Loucy (cell line): ENCODE data around the gene BACH1.

Source experiments
- H2AFZ ChIP-seq: fragments of 200-600 bp; sonication (generic); 2 replicates; pipeline ENCODE4 v1.6.0; 2016; ENCODE audit warnings: antibody characterized with exemption, mild to moderate bottlenecking, low read length, moderate library complexity
- H3F3A ChIP-seq: fragments of 200-600 bp; 2 replicates; pipeline ENCODE4 v1.6.0; 2016; ENCODE audit warnings: antibody characterized with exemption, low read depth, mild to moderate bottlenecking
- H3K27me3 ChIP-seq: fragments of 200-600 bp; sonication (generic); 2 replicates; pipeline ENCODE4 v1.6.1; 2014; ENCODE audit warnings: low read length, mild to moderate bottlenecking; ENCODE audit not compliant: insufficient read depth, poor library complexity, severe bottlenecking
- H3K36me3 ChIP-seq: fragments of 200-600 bp; sonication (generic); 2 replicates; pipeline ENCODE4 v1.6.1; 2016; ENCODE audit warnings: low read length; ENCODE audit not compliant: insufficient read depth
- H3K4me1 ChIP-seq: fragments of 200-600 bp; sonication (generic); 2 replicates; pipeline ENCODE4 v1.5.1; 2014; ENCODE audit warnings: low read length, mild to moderate bottlenecking; ENCODE audit not compliant: insufficient read depth, poor library complexity, severe bottlenecking
- H3K4me2 ChIP-seq: fragments of 200-600 bp; sonication (generic); 2 replicates; pipeline ENCODE4 v1.6.0; 2014; ENCODE audit warnings: antibody characterized with exemption, low read length, low read depth, mild to moderate bottlenecking; ENCODE audit not compliant: poor library complexity, severe bottlenecking
- H3K4me3 ChIP-seq: fragments of 200-600 bp; sonication (generic); 2 replicates; pipeline ENCODE4 v1.5.1; 2014; ENCODE audit warnings: low read length, mild to moderate bottlenecking, mixed read lengths; ENCODE audit not compliant: poor library complexity, severe bottlenecking
- H3K79me2 ChIP-seq: fragments of 200-600 bp; sonication (generic); 2 replicates; pipeline ENCODE4 v1.6.1; 2014; ENCODE audit warnings: low read length; ENCODE audit not compliant: insufficient read depth
- H3K9ac ChIP-seq: fragments of 200-600 bp; sonication (generic); 2 replicates; pipeline ENCODE4 v1.6.0; 2014; ENCODE audit warnings: mild to moderate bottlenecking, low read depth, low read length, moderate library complexity; ENCODE audit not compliant: poor library complexity, severe bottlenecking
- H3K9me2 ChIP-seq: fragments of 200-600 bp; sonication (generic); replicated peaks from 2 replicates; pipeline ENCODE4 v1.6.1; 2016; ENCODE audit warnings: low read depth, low read length, mixed read lengths
- H3K9me3 ChIP-seq: fragments of 200-600 bp; sonication (generic); 2 replicates; pipeline ENCODE4 v1.6.1; 2014; ENCODE audit warnings: mild to moderate bottlenecking, antibody characterized with exemption, low read length, low read depth; ENCODE audit not compliant: insufficient read depth
- H4K20me1 ChIP-seq: fragments of 200-600 bp; sonication (generic); 2 replicates; pipeline ENCODE4 v1.6.0; 2014; ENCODE audit warnings: antibody characterized with exemption, low read length, mild to moderate bottlenecking; ENCODE audit not compliant: insufficient read depth, poor library complexity, severe bottlenecking
- EZH2phosphoT487 ChIP-seq: fragments of 200-600 bp; IDR thresholded peaks from 2 replicates; pipeline ENCODE4 v1.6.1; 2018; ENCODE audit warnings: antibody characterized with exemption, mild to moderate bottlenecking, moderate library complexity, borderline replicate concordance
- TF ChIP-seq, protein P1 (sequence below): fragments of 200-600 bp; sonication (generic); conservative IDR thresholded peaks from 2 replicates; pipeline ENCODE4 v1.5.1; 2014; ENCODE audit warnings: mild to moderate bottlenecking, antibody characterized with exemption, low read length

Gene BACH1

DNA sequence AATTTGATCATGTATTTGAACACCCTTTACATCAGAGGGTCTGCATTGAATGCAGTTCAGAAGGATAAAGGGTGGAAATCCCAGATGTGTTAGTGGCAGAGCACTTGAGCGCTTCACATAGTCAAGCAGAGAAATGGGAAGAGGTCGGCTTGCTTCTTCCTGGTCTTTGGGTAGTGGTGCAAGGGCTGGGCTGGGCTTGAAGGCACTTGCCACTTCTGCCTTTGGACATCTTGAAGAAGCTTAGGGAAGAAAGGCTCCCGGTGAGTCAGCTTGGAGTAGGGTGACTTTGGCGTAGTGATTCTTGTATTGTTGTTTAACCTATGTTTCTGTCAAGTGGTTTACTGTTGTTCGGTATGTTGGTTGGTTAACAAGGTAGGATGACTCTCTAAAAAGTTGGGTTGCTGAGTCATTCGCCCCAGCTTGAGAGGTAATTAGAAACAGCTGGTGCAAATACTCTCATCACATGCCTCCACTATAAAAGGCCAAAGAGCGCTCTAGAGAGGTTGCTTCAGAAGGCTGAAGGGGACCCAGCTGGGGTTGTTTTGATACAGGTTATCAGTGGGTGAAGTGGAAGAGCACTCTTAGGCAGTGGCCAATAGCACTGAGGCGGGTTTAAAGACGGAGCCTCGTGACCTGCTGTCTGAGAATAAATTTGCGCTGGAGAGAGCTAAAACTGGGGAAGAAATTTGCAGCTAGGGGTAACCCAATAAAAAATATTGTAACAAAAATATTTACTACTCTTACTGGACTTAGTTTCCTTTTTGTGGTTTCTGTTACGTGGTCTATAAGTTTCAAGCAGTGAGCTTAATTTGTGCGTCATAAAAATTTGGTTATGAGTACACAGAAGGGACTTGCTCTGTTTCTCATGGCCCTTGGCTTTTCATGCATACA lies 1.4 kb downstream of the BACH1 start:
- H3K4me1 ChIP-seq = peaks cover 46% of the 10 kb centered on the region
- peak overlapping the region; percentile 87; the same call in 1 of the 2 replicates for H2AFZ ChIP-seq
- peaks cover 56% of the 10 kb centered on the region for H4K20me1 ChIP-seq

DNA sequence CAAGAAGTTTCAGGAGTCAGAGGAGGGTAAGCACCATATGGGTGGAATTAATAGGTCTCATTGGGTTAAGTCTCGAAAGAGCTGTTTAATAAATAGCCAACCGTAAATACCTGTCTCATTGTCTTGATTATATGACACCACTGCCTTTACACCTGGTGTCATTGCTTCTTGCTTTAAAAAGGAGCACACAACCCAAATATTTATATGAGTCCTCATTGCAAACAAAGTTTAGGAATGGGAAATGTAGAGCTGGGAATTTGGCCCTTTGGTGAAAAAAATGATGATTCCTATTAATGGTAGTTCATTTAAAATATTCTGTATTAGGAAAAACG lies 2.1 kb downstream of the BACH1 start:
- Histone ChIP-seq H3K36me3 (no peaks in the 10 kb centered on the region), H3K9me2 (no peaks in the 10 kb centered on the region), H2AFZ (no peak overlapping the region), H3K79me2 (peaks cover 66% of the 10 kb centered on the region), H3K4me3 (peak overlapping the region; percentile 82), H3K4me2 (peak overlapping the region; percentile 80), H3K9me3 (no peaks in the 10 kb centered on the region), H3K27me3 (no peaks in the 10 kb centered on the region), H3K9ac (peak overlapping the region; percentile 85), H4K20me1 (peaks cover 63% of the 10 kb centered on the region), H3F3A (no peaks in the 10 kb centered on the region), H3K4me1 (peaks cover 46% of the 10 kb centered on the region)
- TF ChIP-seq, protein P1, sequence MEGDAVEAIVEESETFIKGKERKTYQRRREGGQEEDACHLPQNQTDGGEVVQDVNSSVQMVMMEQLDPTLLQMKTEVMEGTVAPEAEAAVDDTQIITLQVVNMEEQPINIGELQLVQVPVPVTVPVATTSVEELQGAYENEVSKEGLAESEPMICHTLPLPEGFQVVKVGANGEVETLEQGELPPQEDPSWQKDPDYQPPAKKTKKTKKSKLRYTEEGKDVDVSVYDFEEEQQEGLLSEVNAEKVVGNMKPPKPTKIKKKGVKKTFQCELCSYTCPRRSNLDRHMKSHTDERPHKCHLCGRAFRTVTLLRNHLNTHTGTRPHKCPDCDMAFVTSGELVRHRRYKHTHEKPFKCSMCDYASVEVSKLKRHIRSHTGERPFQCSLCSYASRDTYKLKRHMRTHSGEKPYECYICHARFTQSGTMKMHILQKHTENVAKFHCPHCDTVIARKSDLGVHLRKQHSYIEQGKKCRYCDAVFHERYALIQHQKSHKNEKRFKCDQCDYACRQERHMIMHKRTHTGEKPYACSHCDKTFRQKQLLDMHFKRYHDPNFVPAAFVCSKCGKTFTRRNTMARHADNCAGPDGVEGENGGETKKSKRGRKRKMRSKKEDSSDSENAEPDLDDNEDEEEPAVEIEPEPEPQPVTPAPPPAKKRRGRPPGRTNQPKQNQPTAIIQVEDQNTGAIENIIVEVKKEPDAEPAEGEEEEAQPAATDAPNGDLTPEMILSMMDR = no peak
- no peak for TF ChIP-seq EZH2phosphoT487

More for the DNA sequence above, 1.4 kb downstream of the BACH1 start:
- peaks cover 60% of the 10 kb centered on the region for H3K79me2 ChIP-seq
- peak overlapping the region; percentile 85 for H3K9ac ChIP-seq
- H3K4me2 ChIP-seq = peak overlapping the region; percentile 80
- TF ChIP-seq EZH2phosphoT487 = no peak
- TF ChIP-seq, protein P1 = no peak
- no peaks in the 10 kb centered on the region for H3F3A ChIP-seq
- H3K9me3 ChIP-seq = no peaks in the 10 kb centered on the region
- peak overlapping the region; percentile 82 for H3K4me3 ChIP-seq
- no peaks in the 10 kb centered on the region for H3K9me2 ChIP-seq
- no peaks in the 10 kb centered on the region for H3K27me3 ChIP-seq
- H3K36me3 ChIP-seq = no peaks in the 10 kb centered on the region

DNA sequence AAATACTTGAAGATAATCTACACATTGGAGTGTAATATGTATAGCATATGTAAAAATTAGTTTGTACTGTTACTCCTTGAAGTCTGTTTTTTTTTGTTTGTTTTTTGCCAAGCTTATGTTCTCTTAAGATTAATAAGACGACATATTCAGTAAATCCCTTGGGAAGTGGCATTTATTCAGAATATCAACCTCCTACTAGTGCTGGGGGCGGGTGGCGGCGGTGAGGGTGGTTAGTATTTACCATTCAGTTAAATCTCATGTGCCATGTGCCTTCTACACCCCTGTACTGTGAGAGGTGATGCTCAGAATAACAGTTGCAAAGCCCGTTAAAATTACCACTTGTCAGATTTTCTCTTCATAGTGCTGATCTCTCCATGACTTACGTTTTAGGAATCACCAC lies 3.0 kb downstream of the BACH1 start:
- Histone ChIP-seq H4K20me1 (peaks cover 70% of the 10 kb centered on the region), H3K4me2 (peak overlapping the region; percentile 80), H3K4me3 (peak overlapping the region; percentile 82), H3K27me3 (no peaks in the 10 kb centered on the region), H3K79me2 (peaks cover 74% of the 10 kb centered on the region), H3K9ac (peak overlapping the region; percentile 85), H3K4me1 (peaks cover 50% of the 10 kb centered on the region), H2AFZ (no peak overlapping the region), H3K9me2 (no peaks in the 10 kb centered on the region), H3F3A (no peaks in the 10 kb centered on the region), H3K36me3 (no peaks in the 10 kb centered on the region), H3K9me3 (no peaks in the 10 kb centered on the region)
- no peak for TF ChIP-seq EZH2phosphoT487
- TF ChIP-seq, protein P1 = no peak
